Keratinocyte (primary cell): ENCODE results near the gene TRAFD1. TPM values are rescaled to one million over a fixed set of nuclear protein-coding genes. Genes with fewer than 3 reads are reported as not detected.

Source experiments
- DNase-seq: peaks from one replicate; pipeline ENCODE4 v3.0.0-alpha.2; 2011; ENCODE audit warnings: low read depth, missing footprints, low spot score
- FAIRE-seq: peaks from 2 replicates; lab custom pipeline; 2011; peaks lifted over from hg19 to GRCh38; lab: Jason Lieb, UNC
- H2AFZ ChIP-seq: 2 replicates; pipeline ENCODE4 v1.6.0; 2012; ENCODE audit warnings: low read length, control low read depth, inconsistent platforms; ENCODE audit not compliant: control insufficient read depth
- H3K27ac ChIP-seq: 2 replicates; pipeline ENCODE4 v1.5.1; 2011; ENCODE audit warnings: low read length; ENCODE audit not compliant: control insufficient read depth, insufficient read depth
- H3K27me3 ChIP-seq: 3 replicates; pipeline ENCODE4 v1.6.0; 2011; ENCODE audit warnings: low read length; ENCODE audit not compliant: control insufficient read depth, insufficient read depth; ENCODE audit errors: extremely low read depth
- H3K36me3 ChIP-seq, 2 experiments: 2 replicates in 1 of 2; 3 replicates in 1 of 2; pipeline ENCODE4 v1.5.1; 2011; ENCODE audit warnings: low read length in 2 of 2, mild to moderate bottlenecking in 1 of 2; ENCODE audit not compliant: control insufficient read depth in 2 of 2, insufficient read depth in 2 of 2; ENCODE audit errors: extremely low read depth in 1 of 2
- H3K4me1 ChIP-seq: 3 replicates; pipeline ENCODE4 v1.5.1; 2011; ENCODE audit warnings: low read length; ENCODE audit not compliant: control insufficient read depth, insufficient read depth; ENCODE audit errors: extremely low read depth
- H3K4me2 ChIP-seq: 3 replicates; pipeline ENCODE4 v1.6.0; 2011; ENCODE audit warnings: low read depth, low read length; ENCODE audit not compliant: control insufficient read depth, insufficient read depth; ENCODE audit errors: extremely low read depth
- H3K4me3 ChIP-seq, 3 experiments: fragments of 200-600 bp in 1 of 3; sonication (generic) in 1 of 3; 2 replicates in 2 of 3; 3 replicates in 1 of 3; pipeline ENCODE4 v1.5.1; 2011 to 2016; ENCODE audit warnings: low read length in 3 of 3, mild to moderate bottlenecking in 3 of 3, control low read depth in 2 of 3, inconsistent platforms in 1 of 3, low read depth in 1 of 3, mixed read lengths in 1 of 3, mixed run types in 1 of 3, moderate library complexity in 1 of 3; ENCODE audit not compliant: control insufficient read depth in 2 of 3, insufficient read depth in 2 of 3; ENCODE audit errors: extremely low read depth in 1 of 3
- H3K79me2 ChIP-seq: 2 replicates; pipeline ENCODE4 v1.6.0; 2012; ENCODE audit warnings: low read length; ENCODE audit not compliant: control insufficient read depth, insufficient read depth
- H3K9ac ChIP-seq: 3 replicates; pipeline ENCODE4 v1.6.0; 2011; ENCODE audit warnings: low read length; ENCODE audit not compliant: control insufficient read depth, insufficient read depth; ENCODE audit errors: extremely low read depth
- H3K9me1 ChIP-seq: 3 replicates; pipeline ENCODE4 v1.6.0; 2011; ENCODE audit warnings: low read length; ENCODE audit not compliant: control insufficient read depth, insufficient read depth; ENCODE audit errors: extremely low read depth
- H3K9me3 ChIP-seq: 2 replicates; pipeline ENCODE4 v1.5.1; 2012; ENCODE audit warnings: low read depth, low read length; ENCODE audit not compliant: control insufficient read depth
- H4K20me1 ChIP-seq: 3 replicates; pipeline ENCODE4 v1.6.0; 2011; ENCODE audit warnings: low read length; ENCODE audit not compliant: control insufficient read depth, insufficient read depth; ENCODE audit errors: extremely low read depth
- CTCF ChIP-seq, 3 experiments: IDR thresholded peaks in 1 of 3; conservative IDR thresholded peaks in 1 of 3; optimal IDR thresholded peaks in 1 of 3; 2 replicates in 2 of 3; 3 replicates in 1 of 3; pipeline versions ENCODE3 to v1.5.1; 2011; ENCODE audit warnings: low read length in 3 of 3, mild to moderate bottlenecking in 3 of 3, moderate library complexity in 2 of 3, control low read depth in 1 of 3, inconsistent platforms in 1 of 3; ENCODE audit not compliant: insufficient read depth in 2 of 3; ENCODE audit errors: extremely low read depth in 1 of 3
- EZH2 ChIP-seq: IDR thresholded peaks from one replicate; pipeline ENCODE4 v1.6.1; 2012; ENCODE audit warnings: inconsistent platforms, mild to moderate bottlenecking, low read length, moderate library complexity
- dilution Hi-C: fragments of 300-500 bp; cut with MboI; formaldehyde crosslinking; loops from one replicate; pipeline ENCODE4 v1.7.0; 2020; ENCODE audit warnings: low sequenced_read_pairs; ENCODE audit not compliant: extremely low pct_ligation_motif_present
- polyA plus RNA-seq, 5 experiments: library from polyadenylated mRNA; depleted of rRNA in 3 of 5; stranded (reverse) in 3 of 5; stranded (forward) in 1 of 5; unstranded in 1 of 5; fragments of >200 nt; gene quantifications; 1 replicate in 1 of 5; 2 replicates in 3 of 5; 3 replicates in 1 of 5; pipeline versions ENCODE4 v1.2.1 to v1.2.3, GENCODE V29; 2011 to 2012; ENCODE audit warnings: missing spikeins in 2 of 5, low read depth in 1 of 5, low replicate concordance in 1 of 5

The TRAFD1 gene
- polyA plus RNA-seq, 1 donor (not counting 4 experiments of a cell fraction or from before 2014, with no cell fraction given): 25.6 TPM

- H3K4me2 ChIP-seq: no peak overlapping the region
- H3K79me2 ChIP-seq: no peaks in the 10 kb centered on the region
- FAIRE-seq: no peak
- H2AFZ ChIP-seq: no peak overlapping the region
- H3K4me3 ChIP-seq: no peak overlapping the region
- dilution Hi-C loops: no loop called here
- H3K27ac ChIP-seq: no peak overlapping the region
- H3K36me3 ChIP-seq: peaks cover 10 to 16% of the 10 kb centered on the region in 2 experiments
- no peaks in the 10 kb centered on the region for H4K20me1 ChIP-seq
- no peak for DNase-seq
- H3K4me1 ChIP-seq: no peaks in the 10 kb centered on the region
- TF ChIP-seq CTCF (optimal IDR thresholded peaks at IDR 0.05 in 1 of 3, IDR thresholded peaks at IDR 0.05 in 1 of 3, conservative IDR thresholded peaks at IDR 0.05 in 1 of 3; ENCODE audit: extremely low read depth in 1 of 3, insufficient read depth in 2 of 3, low read length in 3 of 3): no peak
- TF ChIP-seq EZH2: no peak
- no peaks in the 10 kb centered on the region for H3K27me3 ChIP-seq
- no peaks in the 10 kb centered on the region for H3K9me1 ChIP-seq
- H3K9me3 ChIP-seq: no peaks in the 10 kb centered on the region
- H3K9ac ChIP-seq: no peak overlapping the region
These were observed 45.7 kb downstream of the TRAFD1 start for GRCh38 chr12:112170971-112171596.

GRCh38 chr12:112172556-112173324 lies 47.4 kb downstream of the TRAFD1 start:
- peaks cover 13 to 16% of the 10 kb centered on the region in 2 experiments for H3K36me3 ChIP-seq
- no peak for FAIRE-seq
- DNase-seq: no peak

More at GRCh38 chr12:112172556-112173324, 47.4 kb downstream of the TRAFD1 start:
- H3K79me2 ChIP-seq: no peaks in the 10 kb centered on the region
- H3K9me3 ChIP-seq: no peaks in the 10 kb centered on the region
- H3K27ac ChIP-seq: no peak overlapping the region
- TF ChIP-seq CTCF (optimal IDR thresholded peaks at IDR 0.05 in 1 of 3, IDR thresholded peaks at IDR 0.05 in 1 of 3, conservative IDR thresholded peaks at IDR 0.05 in 1 of 3; ENCODE audit: extremely low read depth in 1 of 3, insufficient read depth in 2 of 3, low read length in 3 of 3) (no peak), EZH2 (no peak)
- H2AFZ ChIP-seq: no peak overlapping the region
- dilution Hi-C loops: no loop called here
- H4K20me1 ChIP-seq: no peaks in the 10 kb centered on the region
- no peaks in the 10 kb centered on the region for H3K27me3 ChIP-seq
- no peak overlapping the region for H3K4me3 ChIP-seq
- H3K9me1 ChIP-seq: no peaks in the 10 kb centered on the region
- no peak overlapping the region for H3K4me2 ChIP-seq
- H3K9ac ChIP-seq: no peak overlapping the region
- no peaks in the 10 kb centered on the region for H3K4me1 ChIP-seq
